HG02763 (cell line): ENCODE data around the gene PNISR.

Experiments
- ATAC-seq: cut with Tn5 transposase; IDR thresholded peaks from one replicate; pipeline ENCODE4 v1.9.1; 2021; ENCODE audit warnings: mild to moderate bottlenecking, moderate library complexity; ENCODE audit not compliant: unreplicated experiment

Gene PNISR

GRCh38 chr6:99348288-99349170 is 76.6 kb downstream of the PNISR start:
- no peak for ATAC-seq
